ENCODE data around the gene PLP2.
"Not testable (repeated sequence)": the region's sequence is repeated elsewhere in the genome, so short reads cannot be mapped to it uniquely, and the experiment has no call there.

GRCh38 chrX:49149291-49149690 lies 22.4 kb upstream of the PLP2 start:
- not testable (repeated sequence) for TF ChIP-seq CTCF (IDR thresholded peaks at IDR 0.05; ENCODE audit: poor library complexity); EZH2 (IDR thresholded peaks at IDR 0.05; ENCODE audit: borderline replicate concordance)
